Right ventricle myocardium inferior (tissue), 1 donor: ENCODE data around the gene TYRO3. TPM values are rescaled to one million over a fixed set of nuclear protein-coding genes. Genes with fewer than 3 reads are reported as not detected.
"Not testable (repeated sequence)": the region's sequence is repeated elsewhere in the genome, so short reads cannot be mapped to it uniquely, and the experiment has no call there.

Source experiments
- ATAC-seq: fragments of 200-7000 bp; cut with Tn5 transposase; one replicate; pipeline ENCODE4 v1.9.1; 2020; ENCODE audit warnings: mild to moderate bottlenecking, moderate library complexity
- DNase-seq: peaks from one replicate; pipeline ENCODE4 v3.0.0; 2021; ENCODE audit errors: missing footprints
- intact Hi-C: fragments of 100-400 bp; cut with DNase I; formaldehyde crosslinking; loops from one replicate; pipeline ENCODE4 v1.11.0; 2022
- total RNA-seq: library from RNA; stranded (reverse); fragmentation: NEBNext Ultra II Directional; extraction: Animal tissue kit (Norgen Biotek cat#: 25700); gene quantifications from one replicate; pipeline ENCODE4 v1.2.1, GENCODE V29; 2021
- donor health status: DM: no; HTN: yes; CAD: no; lungs with severe emphysema.

The TYRO3 gene
- total RNA-seq, 1 donor from 2014 or later, result 5.6 TPM

GRCh38 chr15:41589571-41589970 lies 30.6 kb downstream of the TYRO3 start:
- DNase-seq, intact Hi-C loops, ATAC-seq: not testable (repeated sequence)

- DNase-seq, intact Hi-C loops, ATAC-seq: not testable (repeated sequence)
These were observed 32.2 kb downstream of the TYRO3 start for GRCh38 chr15:41591217-41591616.

DNA sequence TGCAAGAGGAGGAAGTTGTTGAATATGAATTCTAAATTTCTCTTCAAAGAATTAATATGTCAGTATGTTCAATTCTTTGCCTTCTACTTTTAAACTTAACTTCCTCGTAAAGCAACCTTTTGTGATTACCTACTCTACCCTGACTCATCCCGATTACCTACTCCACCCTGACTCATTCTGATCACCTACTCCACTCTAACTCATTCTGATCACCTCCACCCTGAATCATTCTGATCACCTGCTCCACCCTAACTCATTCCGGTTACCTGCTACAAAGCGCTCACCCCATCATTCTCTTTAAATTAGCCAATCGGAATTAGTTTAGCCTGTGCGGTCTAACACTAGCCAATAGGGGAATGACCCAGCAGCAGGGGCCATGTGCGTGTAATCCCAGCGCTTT lies 33.7 kb downstream of the TYRO3 start:
- DNase-seq, intact Hi-C loops, ATAC-seq: not testable (repeated sequence)

- intact Hi-C loops, result no loop called here
- no peak for DNase-seq
- ATAC-seq, result no peak
These were observed 36.1 kb downstream of the TYRO3 start for GRCh38 chr15:41594801-41595746.

- intact Hi-C loops, result no loop called here
- no peak for DNase-seq
- ATAC-seq, result no peak
These were observed 38.0 kb downstream of the TYRO3 start for GRCh38 chr15:41596972-41597371.

DNA sequence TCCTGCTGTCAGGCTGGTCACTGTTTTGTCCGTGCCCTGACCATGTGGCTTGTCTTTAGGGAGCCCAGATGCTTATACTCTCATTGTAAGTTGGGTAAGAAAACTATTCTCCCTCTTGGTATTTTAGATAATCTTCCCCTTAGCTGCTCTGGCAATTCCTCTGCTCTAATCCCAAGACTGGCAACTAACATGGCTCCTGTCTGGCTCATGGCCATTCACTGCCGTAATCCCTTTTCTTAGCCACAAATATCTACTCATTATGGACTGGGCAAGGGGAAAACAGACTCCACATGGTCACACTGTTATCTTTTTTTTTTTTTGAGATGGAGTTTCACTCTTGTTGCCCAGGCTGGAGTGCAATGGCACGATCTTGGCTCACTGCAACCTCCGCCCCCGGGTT lies 38.8 kb downstream of the TYRO3 start:
- no peak for ATAC-seq
- intact Hi-C loops, result no loop called here

DNA sequence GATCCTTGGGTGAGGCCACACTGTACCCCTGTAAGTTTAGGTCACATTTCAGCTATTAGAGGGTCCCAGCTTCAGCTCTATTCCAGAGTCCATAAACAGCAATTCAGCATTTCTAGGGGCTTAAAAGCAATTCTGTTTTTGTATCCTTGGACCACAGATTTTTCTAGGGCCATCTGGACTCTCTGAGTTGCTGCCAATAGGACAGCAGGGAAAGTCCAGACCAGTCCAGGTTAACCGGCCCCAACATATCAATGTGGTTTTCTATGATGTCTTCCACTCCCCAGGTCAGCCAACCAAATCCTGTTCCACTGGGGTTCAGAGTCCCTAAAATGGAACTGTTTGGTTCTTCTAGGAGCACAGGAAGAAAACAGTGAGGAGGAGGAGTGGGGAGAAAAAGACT lies 40.0 kb downstream of the TYRO3 start:
- intact Hi-C loops, result no loop called here
- DNase-seq (no peak), ATAC-seq (no peak)

More for the DNA sequence above, 38.8 kb downstream of the TYRO3 start:
- no peak for DNase-seq

DNA sequence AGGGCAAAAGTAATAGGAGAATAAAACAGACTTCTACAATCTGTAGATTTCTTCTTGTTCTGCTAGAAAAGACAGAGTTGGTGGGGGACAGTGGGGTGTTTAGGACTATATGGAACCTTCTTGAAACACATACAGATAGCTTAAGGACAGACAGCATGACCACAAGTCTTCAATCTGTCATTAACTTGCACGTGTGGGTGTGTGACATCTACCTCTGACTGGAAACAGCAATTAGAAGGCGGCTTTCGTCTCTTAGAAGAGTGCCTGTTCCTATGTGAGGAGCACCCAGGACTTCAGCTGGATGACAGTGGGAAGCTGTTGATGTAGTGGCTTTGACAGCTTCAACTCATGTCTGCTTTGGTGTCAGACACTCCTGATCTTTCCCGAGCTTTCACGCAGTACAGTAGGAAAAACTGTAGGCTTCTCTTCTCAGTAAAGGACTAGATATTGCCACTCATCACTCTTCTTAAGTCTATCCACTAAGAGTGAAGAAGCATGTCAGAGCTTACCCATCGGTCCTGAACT lies 44.5 kb downstream of the TYRO3 start:
- ATAC-seq (no peak), DNase-seq (no peak)
- intact Hi-C loops, result loop anchor here (5.0 to 10.0 kb wide), 2 partner anchors 121 to 209 kb away; no protein-coding TSS in a partner anchor

DNA sequence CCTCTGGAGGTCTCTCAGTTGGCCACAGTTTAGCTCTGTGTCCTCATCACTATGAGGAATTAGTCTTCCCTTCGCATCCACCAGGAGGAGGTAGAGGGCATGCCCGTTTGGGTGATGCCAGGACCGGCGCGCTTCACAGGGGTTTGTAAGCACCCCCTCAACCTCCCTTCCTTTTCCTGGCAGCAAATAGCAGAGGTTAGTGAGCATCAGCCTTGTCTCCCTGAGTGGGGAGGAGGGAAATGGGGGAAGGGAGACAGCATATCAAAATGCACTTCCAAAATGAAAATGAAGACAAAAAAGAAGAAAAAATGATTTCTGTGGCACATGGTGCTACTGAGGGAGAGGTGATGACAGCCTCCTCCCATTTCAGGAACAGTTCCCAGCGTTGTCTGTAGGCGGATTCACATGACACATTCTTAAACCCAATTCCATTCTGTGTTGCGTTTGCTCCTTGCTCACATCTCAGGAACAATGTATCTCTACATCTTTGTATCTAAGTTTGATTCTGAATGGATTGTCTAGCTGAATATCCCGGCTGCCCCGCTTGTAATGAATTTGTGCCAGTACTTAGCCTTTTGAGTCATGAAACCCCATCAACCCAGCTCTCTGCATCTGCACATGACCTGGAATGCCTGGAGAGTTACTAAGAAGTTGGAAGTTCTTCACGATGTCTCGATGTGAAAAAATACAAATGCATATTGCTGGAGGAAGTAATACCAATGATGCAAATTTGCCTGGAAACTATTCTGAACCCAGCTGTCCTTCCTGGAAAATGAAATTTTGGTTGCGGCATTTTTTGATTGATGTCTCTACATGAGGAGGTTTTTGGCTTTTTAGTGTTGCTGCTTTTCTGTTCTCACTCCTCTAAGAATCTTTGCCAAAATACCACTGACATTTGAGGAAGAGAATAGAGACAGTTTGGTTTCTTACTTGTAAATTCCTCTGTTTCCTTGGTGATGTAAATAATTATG lies 45.2 kb downstream of the TYRO3 start:
- DNase-seq, result peak; percentile 79
- ATAC-seq, result peak; percentile 92
- intact Hi-C loops, result loop anchor here (5.0 to 10.0 kb wide), 2 partner anchors 121 to 208 kb away; no protein-coding TSS in a partner anchor

GRCh38 chr15:41605566-41605965 lies 46.6 kb downstream of the TYRO3 start:
- intact Hi-C loops, result loop anchor here (10.0 kb wide), 1 partner anchor 119 kb away; no protein-coding TSS in a partner anchor
- DNase-seq, result no peak
- no peak for ATAC-seq

GRCh38 chr15:41606997-41607396 lies 48.0 kb downstream of the TYRO3 start:
- ATAC-seq (no peak), DNase-seq (no peak)
- intact Hi-C loops, result loop anchor here (10.0 kb wide), 1 partner anchor 118 kb away; no protein-coding TSS in a partner anchor

DNA sequence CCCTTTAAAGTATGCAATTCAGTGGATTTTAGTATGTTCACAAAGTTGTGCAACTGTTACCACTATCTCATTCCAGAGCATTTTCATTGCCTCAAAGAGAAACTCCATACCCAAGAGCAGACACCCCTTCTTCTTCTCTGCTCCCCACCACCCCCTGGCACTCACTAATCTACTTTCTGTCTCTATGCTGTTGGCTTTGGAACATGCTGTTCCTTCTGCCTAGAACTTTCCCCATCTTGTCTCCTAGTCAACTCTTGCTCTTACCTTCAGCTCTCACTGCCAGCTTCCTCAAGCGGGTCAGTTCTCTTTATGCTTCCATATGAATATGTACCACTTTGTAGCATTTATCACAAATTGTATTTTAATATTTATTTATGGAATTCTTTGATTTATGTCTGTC lies 50.1 kb downstream of the TYRO3 start:
- intact Hi-C loops, result loop anchor here (10.0 kb wide), 1 partner anchor 116 kb away; no protein-coding TSS in a partner anchor
- ATAC-seq (no peak), DNase-seq (no peak)

DNA sequence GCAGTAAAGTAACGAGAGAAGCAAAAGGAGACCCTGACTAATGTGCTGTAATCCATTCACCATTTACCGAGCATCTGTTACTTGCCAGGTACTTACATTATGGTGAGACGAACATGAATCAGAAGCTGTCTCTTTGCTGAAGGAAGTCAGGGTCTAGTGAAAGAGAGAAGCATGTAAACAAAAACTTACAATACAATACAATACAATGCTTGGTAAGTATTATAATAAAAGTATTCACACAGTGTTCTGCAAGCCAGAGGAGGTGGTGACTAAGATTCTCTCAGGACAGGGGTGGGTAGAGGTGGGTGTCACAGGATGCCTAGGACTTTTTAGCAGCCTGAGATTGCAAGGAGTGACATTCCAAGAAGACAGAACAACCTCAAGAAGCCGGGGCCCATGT lies 51.0 kb downstream of the TYRO3 start:
- intact Hi-C loops, result no loop called here
- DNase-seq (no peak), ATAC-seq (no peak)

- ATAC-seq (no peak), DNase-seq (no peak)
- intact Hi-C loops, result loop anchor here (1.0 kb wide), 1 partner anchor 40 kb away; the partner anchor contains the start of gene MGA
These were observed 61.7 kb downstream of the TYRO3 start for GRCh38 chr15:41620536-41621199.

GRCh38 chr15:41621200-41622193 lies 62.5 kb downstream of the TYRO3 start:
- DNase-seq (peak; percentile 86), ATAC-seq (peak; percentile 89)
- intact Hi-C loops, result loop anchor here (1.0 kb wide), 1 partner anchor 39 kb away; the partner anchor contains the start of gene MGA

- ATAC-seq, result no peak
- DNase-seq, result no peak
- intact Hi-C loops, result no loop called here
These were observed 63.9 kb downstream of the TYRO3 start for GRCh38 chr15:41622901-41623300.

GRCh38 chr15:41627203-41627602 lies 68.2 kb downstream of the TYRO3 start:
- intact Hi-C loops, result no loop called here
- ATAC-seq, result no peak
- DNase-seq, result no peak
